Tibial nerve (tissue), 4 donors: Measurements from ENCODE around the gene DLG5.

ENCODE experiments used
- CTCF ChIP-seq, 5 experiments: fragments of 200-600 bp in 3 of 5; fragments of 450-650 bp in 2 of 5; sonication (generic) in 3 of 5; IDR thresholded peaks; one replicate each; pipeline ENCODE4 v1.5.1; 2016 to 2019; ENCODE audit warnings: antibody characterized with exemption in 5 of 5, mild to moderate bottlenecking in 3 of 5, moderate library complexity in 2 of 5
- EP300 ChIP-seq, 2 donors: sonication (generic); formaldehyde crosslinking; IDR thresholded peaks; one replicate each; pipeline ENCODE4 v1.6.1; 2017; ENCODE audit warnings: antibody characterized with exemption in 2 of 2, mild to moderate bottlenecking in 1 of 2
- POLR2A ChIP-seq, 2 donors: fragments of 450-650 bp; IDR thresholded peaks; one replicate each; pipeline ENCODE4 v1.6.1; 2017; ENCODE audit warnings: antibody characterized with exemption in 2 of 2, mild to moderate bottlenecking in 2 of 2, moderate library complexity in 2 of 2

GRCh38 chr10:77846718-77847311, 79.7 kb downstream of the DLG5 start:
- peak; percentile 88 to 98 (median 95) for TF ChIP-seq CTCF (IDR thresholded peaks at IDR 0.05)
- TF ChIP-seq EP300 (IDR thresholded peaks at IDR 0.05), result peak in 1 of 2 donors; percentile 53
- no peak for TF ChIP-seq POLR2A (IDR thresholded peaks at IDR 0.05)
